GM12875 (cell line): ENCODE measurements around the gene ZNF407.

Source experiments
- H3K4me3 ChIP-seq: one replicate; pipeline ENCODE4 v1.5.1; 2011; ENCODE audit warnings: low read depth, low read length, control low read depth
- TF ChIP-seq, protein P1 (sequence below): IDR thresholded peaks from 2 replicates; pipeline ENCODE4 v1.5.1; 2011; ENCODE audit warnings: low read depth, mild to moderate bottlenecking, control low read depth, inconsistent platforms, low read length, moderate library complexity, borderline replicate concordance; ENCODE audit not compliant: insufficient read depth

Gene ZNF407

DNA sequence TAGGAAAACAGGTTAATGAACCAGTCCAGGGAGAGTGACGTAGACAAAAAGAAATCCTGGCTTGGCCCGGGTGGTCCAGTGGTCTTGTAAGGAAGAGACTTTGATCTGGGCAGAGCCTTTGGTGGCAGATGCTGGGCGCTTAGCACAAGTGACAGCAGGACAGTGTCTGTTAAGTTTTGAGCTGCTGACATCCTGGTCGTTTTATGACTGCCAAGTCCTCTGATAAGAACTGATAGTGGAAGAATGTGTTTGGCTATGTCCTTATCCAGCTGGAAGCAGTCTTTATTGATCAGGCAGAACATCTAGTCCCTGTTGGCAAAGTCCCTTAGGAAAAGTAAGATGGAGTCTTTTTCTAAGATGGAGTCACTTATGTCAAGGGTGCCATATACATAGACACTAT is 27.4 kb upstream of the ZNF407 start:
- no peak overlapping the region for H3K4me3 ChIP-seq
- TF ChIP-seq, protein P1, sequence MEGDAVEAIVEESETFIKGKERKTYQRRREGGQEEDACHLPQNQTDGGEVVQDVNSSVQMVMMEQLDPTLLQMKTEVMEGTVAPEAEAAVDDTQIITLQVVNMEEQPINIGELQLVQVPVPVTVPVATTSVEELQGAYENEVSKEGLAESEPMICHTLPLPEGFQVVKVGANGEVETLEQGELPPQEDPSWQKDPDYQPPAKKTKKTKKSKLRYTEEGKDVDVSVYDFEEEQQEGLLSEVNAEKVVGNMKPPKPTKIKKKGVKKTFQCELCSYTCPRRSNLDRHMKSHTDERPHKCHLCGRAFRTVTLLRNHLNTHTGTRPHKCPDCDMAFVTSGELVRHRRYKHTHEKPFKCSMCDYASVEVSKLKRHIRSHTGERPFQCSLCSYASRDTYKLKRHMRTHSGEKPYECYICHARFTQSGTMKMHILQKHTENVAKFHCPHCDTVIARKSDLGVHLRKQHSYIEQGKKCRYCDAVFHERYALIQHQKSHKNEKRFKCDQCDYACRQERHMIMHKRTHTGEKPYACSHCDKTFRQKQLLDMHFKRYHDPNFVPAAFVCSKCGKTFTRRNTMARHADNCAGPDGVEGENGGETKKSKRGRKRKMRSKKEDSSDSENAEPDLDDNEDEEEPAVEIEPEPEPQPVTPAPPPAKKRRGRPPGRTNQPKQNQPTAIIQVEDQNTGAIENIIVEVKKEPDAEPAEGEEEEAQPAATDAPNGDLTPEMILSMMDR: no peak

DNA sequence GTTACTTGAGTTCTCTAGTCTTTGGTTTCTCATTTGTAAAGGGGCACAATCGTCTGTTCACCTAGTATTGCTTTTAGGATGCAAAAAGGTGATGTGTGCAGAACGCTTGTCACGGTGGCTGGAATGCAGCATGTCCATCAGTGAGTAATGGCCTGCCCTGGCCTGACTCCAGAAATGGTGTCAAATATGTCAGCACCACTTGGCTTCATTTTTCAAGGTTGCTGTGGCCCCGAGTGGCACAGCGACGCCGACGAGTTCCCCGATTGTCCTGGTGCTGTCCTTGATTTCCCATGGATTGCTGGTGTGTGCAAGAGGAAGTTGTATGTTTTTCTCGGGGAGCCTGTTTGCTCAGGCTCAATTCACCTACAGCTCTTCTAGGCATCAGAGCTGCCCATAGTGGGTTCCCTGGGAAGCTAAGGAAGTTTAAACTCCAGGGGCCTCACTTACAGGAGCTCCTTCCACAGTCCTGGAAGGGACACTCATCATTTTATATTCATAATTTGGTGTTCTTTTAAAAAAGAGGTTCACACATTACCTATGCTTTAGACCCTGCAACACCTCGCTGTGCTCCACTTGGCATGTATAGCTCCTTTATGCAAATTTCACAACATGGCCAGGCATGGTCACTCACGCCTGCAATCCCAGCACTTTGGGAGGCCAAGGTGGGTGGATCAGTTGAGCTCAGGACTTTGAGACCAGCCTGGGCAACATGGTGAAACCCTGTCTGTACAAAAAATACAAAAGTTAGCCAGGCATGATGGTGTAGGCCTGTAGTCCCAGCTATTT is 25.6 kb upstream of the ZNF407 start:
- no peak overlapping the region for H3K4me3 ChIP-seq
- TF ChIP-seq, protein P1: no peak

DNA sequence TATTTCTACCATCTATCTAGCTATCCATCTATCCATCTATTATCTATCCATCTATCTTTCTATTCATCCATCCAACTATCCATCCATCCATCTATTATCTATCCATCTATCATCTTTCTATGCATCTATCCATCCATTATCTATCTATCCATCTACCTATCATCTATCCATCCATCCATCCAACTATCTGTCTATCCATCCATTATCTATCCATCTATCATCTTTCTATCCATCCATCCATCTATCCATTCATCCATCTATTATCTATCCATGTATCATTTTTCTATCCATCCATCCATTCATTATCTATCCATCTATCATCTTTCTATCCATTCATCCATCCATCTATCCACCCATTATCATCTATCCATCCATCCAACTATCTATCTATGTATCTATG is 24.6 kb upstream of the ZNF407 start:
- no peak overlapping the region for H3K4me3 ChIP-seq
- TF ChIP-seq, protein P1: no peak

DNA sequence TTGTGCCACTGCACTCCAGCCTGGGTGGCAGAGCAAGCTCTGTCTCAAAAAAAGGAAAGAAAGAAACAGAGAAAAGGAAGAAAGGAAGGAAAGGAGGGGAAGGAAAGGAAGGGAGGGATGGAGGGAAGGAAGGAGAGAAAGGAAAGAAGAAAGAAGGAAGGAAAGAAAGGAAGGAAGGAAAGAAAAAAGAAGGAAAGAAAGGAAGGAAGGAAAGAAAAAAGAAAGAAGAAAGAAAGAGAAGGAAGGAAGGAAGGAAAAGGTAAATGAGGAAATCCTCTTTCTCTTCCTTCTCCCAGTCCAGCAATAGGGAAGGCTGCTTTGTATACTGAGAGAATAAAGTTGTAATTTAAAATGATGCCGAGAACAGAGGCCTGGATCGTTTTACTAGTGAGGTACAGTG is 22.8 kb upstream of the ZNF407 start:
- H3K4me3 ChIP-seq: no peak overlapping the region
- TF ChIP-seq, protein P1: no peak

DNA sequence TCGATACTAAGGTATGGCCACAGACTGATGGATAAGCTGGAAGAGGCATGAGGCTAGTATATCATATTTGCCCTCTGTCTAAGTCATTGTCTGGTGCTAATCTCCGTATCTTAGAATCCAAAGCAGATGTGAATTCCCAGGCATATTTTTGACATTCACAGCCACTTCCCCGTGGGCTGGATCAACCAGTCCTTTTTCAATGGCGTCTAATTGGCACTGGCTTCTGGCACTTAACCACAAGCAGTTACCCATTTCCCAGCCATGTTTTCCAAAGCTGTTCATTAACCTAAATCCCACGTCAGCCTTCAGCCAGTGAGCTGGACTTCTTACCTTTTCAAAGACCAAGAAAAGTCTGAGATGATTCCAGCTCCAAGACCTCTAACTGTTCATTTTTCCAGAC is 20.7 kb upstream of the ZNF407 start:
- TF ChIP-seq, protein P1: no peak
- no peak overlapping the region for H3K4me3 ChIP-seq

DNA sequence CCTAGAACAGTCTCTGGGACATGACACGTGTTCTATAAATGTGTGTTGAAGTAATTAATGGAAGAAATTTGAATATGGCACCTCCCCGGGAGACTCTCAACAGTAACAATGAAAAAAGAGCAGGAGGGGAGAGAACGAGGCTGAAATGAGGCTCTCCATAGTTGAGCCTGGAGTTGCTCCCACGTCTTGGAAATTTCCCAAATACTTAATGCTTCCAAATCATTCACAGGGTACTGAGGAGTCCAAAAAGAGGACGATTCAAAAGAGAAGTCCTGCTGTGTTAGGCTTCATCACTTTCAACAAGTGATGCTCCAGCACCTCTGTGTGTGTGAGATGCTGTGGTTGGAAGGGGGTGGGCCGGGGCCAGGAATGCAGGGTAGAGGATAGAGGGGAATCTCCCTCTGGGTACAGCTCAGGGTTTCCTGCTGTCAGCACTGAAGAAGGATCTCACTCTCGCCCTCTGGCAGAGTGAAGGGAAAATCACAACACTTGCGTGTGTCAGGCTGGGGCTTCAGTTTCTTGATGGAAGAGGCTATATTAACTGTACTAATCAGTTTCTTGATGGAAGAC is 18.1 kb upstream of the ZNF407 start:
- TF ChIP-seq, protein P1: no peak
- H3K4me3 ChIP-seq: no peak overlapping the region

DNA sequence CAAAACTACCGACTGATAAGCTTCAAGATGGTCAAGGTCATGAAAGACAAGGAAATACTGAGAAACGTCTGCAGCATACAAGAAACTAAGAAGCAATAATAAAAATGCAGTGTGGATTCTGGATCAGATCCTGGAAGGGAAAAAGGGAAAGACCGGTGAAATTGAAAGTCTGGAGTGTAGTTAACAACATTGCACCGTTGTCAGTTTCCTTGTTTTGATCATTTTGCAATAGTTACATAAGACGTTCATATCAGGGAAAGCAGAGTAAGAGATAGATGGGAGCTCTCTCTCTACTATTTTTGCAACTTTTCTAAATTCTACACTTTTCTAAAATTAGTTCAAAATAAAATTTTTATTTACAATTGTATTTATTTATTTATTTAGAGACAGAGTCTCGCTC is 15.0 kb upstream of the ZNF407 start:
- no peak overlapping the region for H3K4me3 ChIP-seq
- TF ChIP-seq, protein P1: no peak
